Tibial nerve (tissue), 4 donors: Measurements from ENCODE around the gene LRRTM3. TPM values are rescaled to one million over a fixed set of nuclear protein-coding genes. Genes with fewer than 3 reads are reported as not detected.

ENCODE experiments used
- DNase-seq, 2 donors: peaks; one replicate each; pipeline ENCODE4 v3.0.0-alpha.2; 2019; ENCODE audit warnings: low spot score in 2 of 2
- H3K27ac ChIP-seq, 4 donors: fragments of 200-600 bp; sonication (generic) in 3 of 4; one replicate each; pipeline ENCODE4 v1.5.1; 2017 to 2019; ENCODE audit warnings: mild to moderate bottlenecking in 1 of 4
- H3K27me3 ChIP-seq, 2 donors: fragments of 200-600 bp; sonication (generic) in 1 of 2; one replicate each; pipeline versions ENCODE4 v1.5.1 to v1.6.0; 2017 to 2019
- H3K36me3 ChIP-seq, 3 donors: fragments of 200-600 bp; sonication (generic); one replicate each; pipeline ENCODE4 v1.5.1; 2018 to 2019
- H3K4me1 ChIP-seq, 4 donors: fragments of 200-600 bp; sonication (generic) in 3 of 4; one replicate each; pipeline ENCODE4 v1.5.1; 2017 to 2019
- H3K4me3 ChIP-seq, 4 donors: fragments of 200-600 bp; sonication (generic) in 3 of 4; one replicate each; pipeline ENCODE4 v1.5.1; 2017 to 2019; ENCODE audit warnings: mild to moderate bottlenecking in 1 of 4, moderate library complexity in 1 of 4
- H3K9me3 ChIP-seq, 4 donors: fragments of 200-600 bp; sonication (generic) in 3 of 4; one replicate each; pipeline ENCODE4 v1.5.1; 2017 to 2019
- CTCF ChIP-seq, 5 experiments: fragments of 200-600 bp in 3 of 5; fragments of 450-650 bp in 2 of 5; sonication (generic) in 3 of 5; IDR thresholded peaks; one replicate each; pipeline ENCODE4 v1.5.1; 2016 to 2019; ENCODE audit warnings: antibody characterized with exemption in 5 of 5, mild to moderate bottlenecking in 3 of 5, moderate library complexity in 2 of 5
- EP300 ChIP-seq, 2 donors: sonication (generic); formaldehyde crosslinking; IDR thresholded peaks; one replicate each; pipeline ENCODE4 v1.6.1; 2017; ENCODE audit warnings: antibody characterized with exemption in 2 of 2, mild to moderate bottlenecking in 1 of 2
- POLR2A ChIP-seq, 2 donors: fragments of 450-650 bp; IDR thresholded peaks; one replicate each; pipeline ENCODE4 v1.6.1; 2017; ENCODE audit warnings: antibody characterized with exemption in 2 of 2, mild to moderate bottlenecking in 2 of 2, moderate library complexity in 2 of 2
- WGBS, 2 donors: methylation state at CpG; one replicate each; pipeline ENCODE4 v1.1.5; 2018; 5-methylcytosine and 5-hydroxymethylcytosine counted together
- total RNA-seq, 4 donors: library from RNA; depleted of rRNA; stranded (reverse); fragments of >200 nt; gene quantifications; one replicate each; pipeline ENCODE4 v1.1.0, GENCODE V29; 2016

Gene LRRTM3
- total RNA-seq, 4 donors from 2014 or later, result 0.42 TPM; not detected in 3

DNA sequence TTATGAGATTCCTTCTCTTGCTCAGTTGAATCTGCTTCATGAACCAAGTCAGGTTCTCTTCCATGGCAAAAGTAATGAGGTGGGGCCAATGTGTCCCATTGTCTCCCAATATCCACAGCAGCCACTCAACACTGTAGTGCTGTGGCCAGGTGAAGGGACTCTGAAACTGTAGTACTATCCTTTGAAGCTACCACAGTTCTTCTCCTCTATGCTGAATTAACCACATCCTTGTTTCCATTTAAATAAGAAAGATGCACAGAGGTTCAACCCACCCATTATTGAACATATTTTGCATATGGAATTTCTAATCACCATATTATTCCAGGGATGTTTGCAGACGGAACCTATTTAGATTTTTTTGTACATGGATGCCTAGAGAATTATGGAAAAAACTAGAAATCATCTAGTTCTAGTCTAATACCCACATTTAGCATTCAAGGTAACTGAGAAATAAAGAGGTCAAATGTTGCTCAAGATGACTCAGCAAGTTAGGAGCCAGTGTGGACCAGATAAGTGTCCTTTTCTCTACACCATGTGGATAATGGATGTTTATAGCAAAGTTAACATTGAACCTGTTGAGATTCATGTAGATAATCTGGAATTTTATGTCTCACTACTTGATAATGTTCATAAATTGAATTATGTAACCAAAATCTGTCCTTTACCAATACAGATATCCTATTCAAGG, 64.5 kb downstream of the LRRTM3 start:
- no peak for TF ChIP-seq POLR2A (IDR thresholded peaks at IDR 0.05)
- no peak for TF ChIP-seq CTCF (IDR thresholded peaks at IDR 0.05)
- TF ChIP-seq EP300 (IDR thresholded peaks at IDR 0.05), result no peak
- no peak for DNase-seq
- 82 to 83% methylated on average over 1 of the region's 1 CpG for WGBS, 2 donors
- Histone ChIP-seq H3K9me3 (no peaks in the 10 kb centered on the region), H3K27me3 (no peaks in the 10 kb centered on the region), H3K4me3 (no peak overlapping the region), H3K36me3 (no peaks in the 10 kb centered on the region), H3K4me1 (no peaks in the 10 kb centered on the region), H3K27ac (no peak overlapping the region)

DNA sequence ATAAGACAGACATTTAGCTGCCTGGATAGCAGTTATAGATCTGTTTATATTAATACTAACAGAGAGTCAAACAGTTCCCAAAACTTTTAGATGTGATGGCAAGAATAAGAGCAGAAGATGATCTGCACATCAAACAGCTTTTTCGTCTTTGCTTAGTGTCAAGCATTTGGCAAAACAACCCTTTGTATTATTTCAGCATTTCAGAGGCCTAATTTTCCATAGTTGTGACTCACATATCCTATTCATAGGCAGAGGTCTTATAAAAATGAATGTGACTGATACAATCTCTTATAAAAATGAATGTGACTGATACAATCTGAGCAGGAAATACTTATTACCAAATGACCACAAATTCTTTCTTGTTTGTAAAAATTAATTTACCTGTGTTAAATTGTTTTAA, 71.2 kb downstream of the LRRTM3 start:
- WGBS, 2 donors, result 17 to 32% methylated on average over 1 of the region's 1 CpG
- H3K4me1 ChIP-seq, result peaks cover 0 to 5% (median 0%) of the 10 kb centered on the region in 4 donors

DNA sequence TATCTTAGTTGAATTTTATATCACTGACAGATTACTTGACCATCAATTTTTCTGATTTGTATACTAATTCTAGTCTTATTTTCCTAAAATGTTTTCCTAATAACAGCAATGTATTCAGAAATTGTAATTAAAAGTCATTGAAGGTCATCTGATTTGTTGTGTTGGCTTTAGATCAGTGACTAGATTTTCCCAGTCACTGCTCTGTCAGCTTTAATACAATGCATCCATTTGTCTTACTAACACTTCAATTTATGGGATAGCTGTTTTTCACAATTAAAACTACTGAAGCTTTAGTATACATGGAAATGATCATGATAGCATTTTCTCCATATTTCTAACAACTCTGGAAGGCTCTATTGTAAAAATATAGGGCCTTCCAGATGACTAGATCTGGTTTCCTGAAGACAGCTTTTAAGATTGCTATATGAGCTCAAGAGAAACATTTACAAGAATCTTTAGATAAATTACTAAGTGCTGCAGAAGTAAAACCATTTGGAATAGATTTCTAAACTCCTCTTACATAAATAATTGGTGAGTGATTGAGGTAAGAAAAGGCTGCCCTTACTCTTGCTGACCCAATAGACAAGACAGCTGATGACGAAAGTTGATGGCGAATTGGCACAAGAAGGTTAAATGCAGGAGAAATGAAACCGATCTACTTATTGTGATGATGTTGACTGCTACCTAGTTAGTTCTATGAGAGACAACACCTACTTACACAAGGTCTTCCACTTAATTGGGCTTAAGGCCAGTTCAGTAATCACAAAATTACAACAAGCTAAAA, 74.1 kb downstream of the LRRTM3 start:
- no peaks in the 10 kb centered on the region for H3K36me3 ChIP-seq
- no peaks in the 10 kb centered on the region for H3K9me3 ChIP-seq
- 96 to 97% methylated on average over 3 of the region's 3 CpGs for WGBS, 2 donors

More for the DNA sequence above, 71.2 kb downstream of the LRRTM3 start:
- no peaks in the 10 kb centered on the region for H3K9me3 ChIP-seq
- no peaks in the 10 kb centered on the region for H3K27me3 ChIP-seq
- H3K4me3 ChIP-seq, result no peak overlapping the region
- no peak overlapping the region for H3K27ac ChIP-seq
- no peaks in the 10 kb centered on the region for H3K36me3 ChIP-seq
- TF ChIP-seq EP300 (IDR thresholded peaks at IDR 0.05) (no peak), CTCF (IDR thresholded peaks at IDR 0.05) (no peak), POLR2A (IDR thresholded peaks at IDR 0.05) (no peak)
- no peak for DNase-seq

DNA sequence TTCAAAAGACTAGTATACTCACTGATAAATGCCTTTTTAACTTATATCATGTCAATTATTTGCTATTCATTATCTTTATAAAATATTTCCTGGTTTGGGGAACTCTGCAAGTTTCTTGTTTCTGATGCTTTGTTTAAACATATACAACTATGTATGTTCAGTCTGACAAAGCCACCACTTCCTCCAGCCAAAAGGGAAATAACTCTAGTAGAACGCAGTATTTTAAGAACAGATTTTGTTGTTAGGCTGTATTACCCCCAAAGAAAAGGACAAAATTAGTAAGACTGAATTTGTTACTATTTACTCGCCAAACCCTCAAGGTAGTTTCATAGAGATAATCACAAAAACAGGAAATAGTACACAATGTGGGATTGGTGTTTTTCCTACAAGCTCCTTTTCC, 78.9 kb downstream of the LRRTM3 start:
- no peak for DNase-seq
- 73 to 86% methylated on average over 2 of the region's 2 CpGs for WGBS, 2 donors
- TF ChIP-seq POLR2A (IDR thresholded peaks at IDR 0.05) (no peak), CTCF (IDR thresholded peaks at IDR 0.05) (no peak), EP300 (IDR thresholded peaks at IDR 0.05) (no peak)
- Histone ChIP-seq H3K27me3 (no peaks in the 10 kb centered on the region), H3K27ac (no peak overlapping the region), H3K9me3 (no peaks in the 10 kb centered on the region), H3K4me3 (no peak overlapping the region), H3K4me1 (peaks cover 0 to 5% (median 0%) of the 10 kb centered on the region in 4 donors), H3K36me3 (no peaks in the 10 kb centered on the region)

More for the DNA sequence above, 74.1 kb downstream of the LRRTM3 start:
- H3K4me3 ChIP-seq, result no peak overlapping the region
- no peak overlapping the region for H3K27ac ChIP-seq
- no peaks in the 10 kb centered on the region for H3K27me3 ChIP-seq
- H3K4me1 ChIP-seq, result peaks cover 0 to 5% (median 0%) of the 10 kb centered on the region in 4 donors
- no peak for DNase-seq
- TF ChIP-seq CTCF (IDR thresholded peaks at IDR 0.05), result no peak
- TF ChIP-seq EP300 (IDR thresholded peaks at IDR 0.05), result no peak
- TF ChIP-seq POLR2A (IDR thresholded peaks at IDR 0.05), result no peak

DNA sequence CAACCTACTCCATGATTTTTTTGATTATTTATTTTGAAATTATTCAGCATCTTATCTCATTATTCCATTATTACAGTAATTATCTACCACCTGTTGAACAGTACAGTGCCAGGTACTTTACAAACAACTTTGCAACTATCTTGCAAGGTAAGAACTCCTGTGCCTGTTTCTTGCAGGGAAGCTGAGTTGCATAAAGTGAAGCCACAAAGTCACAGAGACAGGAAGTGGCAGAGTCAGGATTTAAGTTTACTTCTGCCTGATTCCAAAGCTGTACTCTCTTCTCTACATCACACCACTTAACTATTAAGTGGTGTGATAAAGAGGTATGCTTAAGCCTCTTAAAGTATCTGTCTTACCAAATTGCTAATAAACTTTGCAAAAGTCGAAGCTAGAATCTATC, 80.1 kb downstream of the LRRTM3 start:
- TF ChIP-seq CTCF (IDR thresholded peaks at IDR 0.05), result no peak
- H3K9me3 ChIP-seq, result no peaks in the 10 kb centered on the region
- no peak overlapping the region for H3K4me3 ChIP-seq
- H3K4me1 ChIP-seq, result no peaks in the 10 kb centered on the region
- WGBS, 2 donors, result 75 to 83% methylated on average over 1 of the region's 1 CpG
- no peaks in the 10 kb centered on the region for H3K27me3 ChIP-seq
- DNase-seq, result no peak
- no peak overlapping the region for H3K27ac ChIP-seq
- no peaks in the 10 kb centered on the region for H3K36me3 ChIP-seq
